HG03135 (cell line): Measurements from ENCODE around the gene ZDHHC8.

Experiments used
- ATAC-seq: cut with Tn5 transposase; IDR thresholded peaks from one replicate; pipeline ENCODE4 v1.9.1; 2021; ENCODE audit warnings: mild to moderate bottlenecking, moderate library complexity; ENCODE audit not compliant: unreplicated experiment

ZDHHC8 gene

GRCh38 chr22:20192293-20192971 is 60.8 kb downstream of the ZDHHC8 start:
- no peak for ATAC-seq

DNA sequence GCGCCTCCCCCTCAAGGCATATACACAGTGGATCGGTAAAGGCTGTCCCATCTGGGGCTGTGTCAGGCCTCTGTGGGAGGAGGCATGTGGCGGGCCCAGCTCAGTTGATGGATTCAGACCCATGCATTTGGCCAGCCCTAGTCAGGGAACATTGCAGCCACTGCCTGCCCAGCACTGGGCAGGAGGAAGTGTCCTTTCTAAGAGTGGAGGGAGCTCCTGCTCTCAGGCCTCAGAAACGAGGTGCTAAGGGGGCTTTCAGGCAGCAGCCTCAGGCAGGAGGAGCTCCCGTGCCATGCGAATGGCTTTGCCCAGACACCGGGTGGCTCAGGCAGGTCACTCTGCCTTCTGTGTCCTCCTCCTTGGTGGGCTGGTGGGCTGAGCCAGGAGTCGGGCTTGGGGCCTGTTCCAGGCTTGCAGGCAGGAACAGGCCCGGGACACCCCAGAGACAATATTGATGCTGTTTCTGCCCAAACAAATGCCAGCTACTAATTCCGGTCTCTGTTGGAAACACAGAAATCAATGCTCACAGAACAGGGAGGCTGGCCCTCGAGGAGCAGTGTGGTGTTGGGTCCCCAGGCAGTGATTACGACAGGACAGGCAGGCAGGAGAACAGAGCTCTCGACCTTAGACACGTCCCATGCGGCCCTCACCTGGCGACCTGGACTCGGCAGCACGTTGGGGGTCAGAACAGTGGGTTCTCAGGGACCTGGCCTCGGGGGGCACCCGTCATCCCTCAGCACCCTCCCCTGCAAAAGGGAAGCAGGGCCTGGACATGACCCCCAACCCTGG is 61.6 kb downstream of the ZDHHC8 start:
- ATAC-seq: no peak

DNA sequence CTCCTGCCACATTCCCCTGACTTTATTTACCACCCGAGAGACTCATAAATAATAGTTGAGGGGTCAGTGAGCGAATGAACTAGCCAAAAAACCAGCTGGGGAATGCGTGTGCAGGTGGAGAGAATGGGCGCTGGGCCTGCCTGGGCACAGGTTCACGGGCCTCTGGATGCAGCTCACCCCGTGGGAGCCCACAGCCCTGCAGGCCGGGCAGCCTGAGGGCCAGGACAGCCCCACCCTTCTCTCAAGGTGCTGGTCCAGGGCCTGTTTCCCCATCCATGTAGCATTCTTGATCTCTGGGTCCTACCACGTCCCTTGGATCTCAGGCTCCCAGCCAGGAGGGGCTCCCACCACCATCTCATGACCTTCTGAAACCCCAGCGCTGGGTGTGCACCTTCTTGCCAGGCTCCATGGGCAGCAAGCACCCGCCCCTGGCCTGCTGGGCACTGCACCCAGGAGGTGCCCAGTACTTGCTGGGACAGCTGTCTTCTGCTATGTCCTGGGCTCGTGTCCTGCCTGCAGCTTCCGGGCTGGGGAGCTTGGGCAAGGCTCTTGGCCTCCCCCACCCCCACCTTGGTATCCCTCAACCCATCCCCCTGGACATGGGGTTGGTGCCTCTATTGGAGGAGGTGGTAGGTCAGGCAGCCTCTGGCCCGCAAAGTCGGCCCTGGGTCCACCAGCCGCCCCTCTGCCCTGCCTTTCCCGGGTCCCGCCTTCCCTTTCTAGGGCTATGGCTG is 62.3 kb downstream of the ZDHHC8 start:
- ATAC-seq: no peak

GRCh38 chr22:20194681-20195593 is 63.3 kb downstream of the ZDHHC8 start:
- no peak for ATAC-seq

GRCh38 chr22:20196094-20196842 is 64.7 kb downstream of the ZDHHC8 start:
- ATAC-seq: no peak
